HCT116 (cell line): ENCODE measurements around the gene ATP6V1A.

Experiments used
- JUND ChIP-seq: IDR thresholded peaks from 2 replicates; pipeline ENCODE4 v1.6.1; 2012
- POLR2A ChIP-seq: IDR thresholded peaks from 2 replicates; pipeline ENCODE4 v1.7.0; 2011; ENCODE audit warnings: borderline replicate concordance; ENCODE audit not compliant: insufficient read depth, insufficient read length; ENCODE audit errors: extremely low read depth
- SIN3A ChIP-seq: IDR thresholded peaks from 2 replicates; pipeline ENCODE4 v1.6.1; 2012; ENCODE audit warnings: low read depth
- SRF ChIP-seq: IDR thresholded peaks from 2 replicates; pipeline ENCODE4 v1.6.1; 2012; ENCODE audit warnings: low read depth
- TCF7L2 ChIP-seq: IDR thresholded peaks from 2 replicates; pipeline ENCODE4 v1.7.0; 2011; ENCODE audit warnings: borderline replicate concordance, inconsistent platforms; ENCODE audit not compliant: insufficient read depth, insufficient read length; ENCODE audit errors: extremely low read depth
- YY1 ChIP-seq: IDR thresholded peaks from 2 replicates; pipeline ENCODE4 v1.6.1; 2011; ENCODE audit warnings: low read length, low read depth, moderate library complexity, mild to moderate bottlenecking; ENCODE audit not compliant: insufficient replicate concordance; ENCODE audit errors: extremely low read depth
- TF ChIP-seq, protein P1 (sequence below): IDR thresholded peaks from 2 replicates; pipeline ENCODE4 v1.6.1; 2011; ENCODE audit warnings: mild to moderate bottlenecking, low read length, moderate library complexity; ENCODE audit not compliant: insufficient replicate concordance; ENCODE audit errors: extremely low read depth
- TF ChIP-seq, protein P2 (sequence below), 3 experiments: fragments of 200-600 bp in 1 of 3; sonication (generic) in 1 of 3; IDR thresholded peaks in 2 of 3; conservative IDR thresholded peaks in 1 of 3; 2 replicates each; pipeline ENCODE4 v1.5.1; 2012 to 2017; ENCODE audit warnings: low read depth in 2 of 3, low read length in 2 of 3, antibody characterized with exemption in 1 of 3, borderline replicate concordance in 1 of 3, control low read depth in 1 of 3, mild to moderate bottlenecking in 1 of 3, mixed read lengths in 1 of 3, mixed run types in 1 of 3, moderate library complexity in 1 of 3; ENCODE audit not compliant: insufficient read depth in 1 of 3
- TF ChIP-seq, protein P3 (sequence below): IDR thresholded peaks from 2 replicates; pipeline ENCODE4 v1.6.1; 2012

DNA sequence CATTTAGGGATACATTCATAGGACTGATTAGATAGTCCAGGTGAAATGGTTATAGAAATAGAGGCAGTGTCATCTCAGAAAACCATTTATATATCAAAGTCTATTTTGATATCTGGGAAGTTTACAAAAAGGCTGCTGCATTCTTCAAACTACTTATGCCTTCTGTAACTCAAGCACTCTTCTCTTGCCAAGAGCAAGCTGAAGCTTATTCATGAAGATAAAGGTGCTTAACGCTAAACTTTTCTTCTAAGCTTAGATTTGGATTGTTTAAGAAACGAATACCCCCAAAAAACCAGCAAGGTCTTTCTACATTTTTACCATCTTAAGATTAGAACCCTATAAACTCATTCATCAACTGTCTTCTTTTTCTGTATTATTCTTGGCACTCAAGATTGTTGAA, 27.1 kb upstream of the ATP6V1A start:
- TF ChIP-seq, protein P1, sequence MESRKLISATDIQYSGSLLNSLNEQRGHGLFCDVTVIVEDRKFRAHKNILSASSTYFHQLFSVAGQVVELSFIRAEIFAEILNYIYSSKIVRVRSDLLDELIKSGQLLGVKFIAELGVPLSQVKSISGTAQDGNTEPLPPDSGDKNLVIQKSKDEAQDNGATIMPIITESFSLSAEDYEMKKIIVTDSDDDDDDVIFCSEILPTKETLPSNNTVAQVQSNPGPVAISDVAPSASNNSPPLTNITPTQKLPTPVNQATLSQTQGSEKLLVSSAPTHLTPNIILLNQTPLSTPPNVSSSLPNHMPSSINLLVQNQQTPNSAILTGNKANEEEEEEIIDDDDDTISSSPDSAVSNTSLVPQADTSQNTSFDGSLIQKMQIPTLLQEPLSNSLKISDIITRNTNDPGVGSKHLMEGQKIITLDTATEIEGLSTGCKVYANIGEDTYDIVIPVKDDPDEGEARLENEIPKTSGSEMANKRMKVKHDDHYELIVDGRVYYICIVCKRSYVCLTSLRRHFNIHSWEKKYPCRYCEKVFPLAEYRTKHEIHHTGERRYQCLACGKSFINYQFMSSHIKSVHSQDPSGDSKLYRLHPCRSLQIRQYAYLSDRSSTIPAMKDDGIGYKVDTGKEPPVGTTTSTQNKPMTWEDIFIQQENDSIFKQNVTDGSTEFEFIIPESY, result no peak
- TF ChIP-seq SRF, result no peak
- no peak for TF ChIP-seq POLR2A
- TF ChIP-seq SIN3A, result no peak
- TF ChIP-seq, protein P2, sequence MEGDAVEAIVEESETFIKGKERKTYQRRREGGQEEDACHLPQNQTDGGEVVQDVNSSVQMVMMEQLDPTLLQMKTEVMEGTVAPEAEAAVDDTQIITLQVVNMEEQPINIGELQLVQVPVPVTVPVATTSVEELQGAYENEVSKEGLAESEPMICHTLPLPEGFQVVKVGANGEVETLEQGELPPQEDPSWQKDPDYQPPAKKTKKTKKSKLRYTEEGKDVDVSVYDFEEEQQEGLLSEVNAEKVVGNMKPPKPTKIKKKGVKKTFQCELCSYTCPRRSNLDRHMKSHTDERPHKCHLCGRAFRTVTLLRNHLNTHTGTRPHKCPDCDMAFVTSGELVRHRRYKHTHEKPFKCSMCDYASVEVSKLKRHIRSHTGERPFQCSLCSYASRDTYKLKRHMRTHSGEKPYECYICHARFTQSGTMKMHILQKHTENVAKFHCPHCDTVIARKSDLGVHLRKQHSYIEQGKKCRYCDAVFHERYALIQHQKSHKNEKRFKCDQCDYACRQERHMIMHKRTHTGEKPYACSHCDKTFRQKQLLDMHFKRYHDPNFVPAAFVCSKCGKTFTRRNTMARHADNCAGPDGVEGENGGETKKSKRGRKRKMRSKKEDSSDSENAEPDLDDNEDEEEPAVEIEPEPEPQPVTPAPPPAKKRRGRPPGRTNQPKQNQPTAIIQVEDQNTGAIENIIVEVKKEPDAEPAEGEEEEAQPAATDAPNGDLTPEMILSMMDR (IDR thresholded peaks at IDR 0.05 in 2 of 3, conservative IDR thresholded peaks at IDR 0.05 in 1 of 3; ENCODE audit: borderline replicate concordance in 1 of 3, insufficient read depth in 1 of 3, low read depth in 2 of 3, low read length in 2 of 3), result no peak
- TF ChIP-seq, protein P3, sequence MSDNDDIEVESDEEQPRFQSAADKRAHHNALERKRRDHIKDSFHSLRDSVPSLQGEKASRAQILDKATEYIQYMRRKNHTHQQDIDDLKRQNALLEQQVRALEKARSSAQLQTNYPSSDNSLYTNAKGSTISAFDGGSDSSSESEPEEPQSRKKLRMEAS, result no peak
- TF ChIP-seq JUND, result no peak
- no peak for TF ChIP-seq TCF7L2
- TF ChIP-seq YY1, result no peak
